Esophagus squamous epithelium (tissue), 4 donors: ENCODE data around the gene ZNF594.

Source experiments
- POLR2A ChIP-seq, 4 donors: fragments of 450-650 bp; IDR thresholded peaks; one replicate each; pipeline ENCODE4 v1.6.1; 2017; ENCODE audit warnings: antibody characterized with exemption in 4 of 4, mild to moderate bottlenecking in 4 of 4, moderate library complexity in 3 of 4
- TF ChIP-seq, protein P1 (sequence below), 6 experiments: fragments of 450-650 bp in 4 of 6; fragments of 200-600 bp in 2 of 6; sonication (generic) in 2 of 6; IDR thresholded peaks; one replicate each; pipeline ENCODE4 v1.5.1; 2016 to 2019; ENCODE audit warnings: antibody characterized with exemption in 6 of 6, mild to moderate bottlenecking in 4 of 6, moderate library complexity in 4 of 6

DNA sequence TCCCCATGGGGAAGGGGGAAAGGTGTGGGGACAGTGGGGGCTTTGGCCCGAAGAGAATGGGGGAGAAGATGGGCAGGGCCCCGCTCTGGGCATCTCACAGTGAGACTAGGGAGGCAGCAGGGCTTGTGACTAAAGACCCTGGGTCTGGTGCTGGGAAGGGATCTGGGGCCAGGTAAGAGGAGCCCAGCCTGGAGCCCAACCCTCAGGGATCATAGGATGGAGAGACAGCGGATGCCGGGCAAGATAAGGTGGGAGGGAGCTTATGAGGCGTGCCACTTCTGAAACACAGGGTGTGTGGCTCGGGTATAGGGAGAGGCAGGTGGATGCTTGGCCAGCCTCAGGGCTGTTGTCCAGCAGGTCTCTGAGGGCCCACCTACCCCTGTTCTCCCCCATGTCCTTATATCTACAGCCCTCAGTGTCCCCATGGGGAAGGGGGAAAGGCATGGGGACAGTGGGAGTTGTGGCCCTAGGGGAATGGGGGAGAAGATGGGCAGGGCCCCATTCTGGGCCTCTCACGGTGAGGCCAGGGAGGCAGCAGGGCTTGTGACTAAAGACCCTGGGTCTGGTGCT lies 60.4 kb downstream of the ZNF594 start:
- TF ChIP-seq, protein P1, sequence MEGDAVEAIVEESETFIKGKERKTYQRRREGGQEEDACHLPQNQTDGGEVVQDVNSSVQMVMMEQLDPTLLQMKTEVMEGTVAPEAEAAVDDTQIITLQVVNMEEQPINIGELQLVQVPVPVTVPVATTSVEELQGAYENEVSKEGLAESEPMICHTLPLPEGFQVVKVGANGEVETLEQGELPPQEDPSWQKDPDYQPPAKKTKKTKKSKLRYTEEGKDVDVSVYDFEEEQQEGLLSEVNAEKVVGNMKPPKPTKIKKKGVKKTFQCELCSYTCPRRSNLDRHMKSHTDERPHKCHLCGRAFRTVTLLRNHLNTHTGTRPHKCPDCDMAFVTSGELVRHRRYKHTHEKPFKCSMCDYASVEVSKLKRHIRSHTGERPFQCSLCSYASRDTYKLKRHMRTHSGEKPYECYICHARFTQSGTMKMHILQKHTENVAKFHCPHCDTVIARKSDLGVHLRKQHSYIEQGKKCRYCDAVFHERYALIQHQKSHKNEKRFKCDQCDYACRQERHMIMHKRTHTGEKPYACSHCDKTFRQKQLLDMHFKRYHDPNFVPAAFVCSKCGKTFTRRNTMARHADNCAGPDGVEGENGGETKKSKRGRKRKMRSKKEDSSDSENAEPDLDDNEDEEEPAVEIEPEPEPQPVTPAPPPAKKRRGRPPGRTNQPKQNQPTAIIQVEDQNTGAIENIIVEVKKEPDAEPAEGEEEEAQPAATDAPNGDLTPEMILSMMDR (IDR thresholded peaks at IDR 0.05) = no peak
- no peak for TF ChIP-seq POLR2A (IDR thresholded peaks at IDR 0.05)
